Ascending aorta (tissue), 2 donors: ENCODE measurements around the gene MARCHF3. TPM values are rescaled to one million over a fixed set of nuclear protein-coding genes. Genes with fewer than 3 reads are reported as not detected.

Experiments
- DNase-seq, 2 donors: peaks; one replicate each; pipeline ENCODE4 v3.0.0-alpha.2; 2019; ENCODE audit warnings: low spot score in 2 of 2
- H3K27ac ChIP-seq, 2 donors: fragments of 200-600 bp; sonication (generic); one replicate each; pipeline ENCODE4 v1.5.1; 2016 to 2017; ENCODE audit warnings: mild to moderate bottlenecking in 1 of 2
- H3K27me3 ChIP-seq: fragments of 200-600 bp; sonication (generic); one replicate; pipeline ENCODE4 v1.5.1; 2017
- H3K36me3 ChIP-seq, 2 donors: fragments of 200-600 bp; sonication (generic); one replicate each; pipeline ENCODE4 v1.5.1; 2016
- H3K4me1 ChIP-seq, 2 donors: fragments of 200-600 bp; sonication (generic); one replicate each; pipeline ENCODE4 v1.5.1; 2016 to 2017; ENCODE audit warnings: mild to moderate bottlenecking in 1 of 2
- H3K4me3 ChIP-seq, 2 donors: fragments of 200-600 bp; sonication (generic); one replicate each; pipeline ENCODE4 v1.5.1; 2016 to 2017; ENCODE audit warnings: mild to moderate bottlenecking in 1 of 2
- H3K9me3 ChIP-seq, 2 donors: fragments of 200-600 bp; sonication (generic); one replicate each; pipeline ENCODE4 v1.5.1; 2016
- intact Hi-C: fragments of 100-400 bp; cut with DNase I; formaldehyde crosslinking; loops from one replicate; pipeline ENCODE4 v1.15.1; 2023
- total RNA-seq: library from RNA; depleted of rRNA; stranded (reverse); fragments of >200 nt; gene quantifications from one replicate; pipeline ENCODE4 v1.1.0, GENCODE V29; 2016
- TF ChIP-seq, protein P1 (sequence below), 3 experiments: fragments of 200-600 bp in 2 of 3; fragments of 450-650 bp in 1 of 3; sonication (generic) in 2 of 3; IDR thresholded peaks; one replicate each; pipeline ENCODE4 v1.5.1; 2016 to 2019; ENCODE audit warnings: antibody characterized with exemption in 3 of 3, mild to moderate bottlenecking in 1 of 3, moderate library complexity in 1 of 3

MARCHF3 gene
- total RNA-seq, 1 donor from 2014 or later, result 22.6 TPM

DNA sequence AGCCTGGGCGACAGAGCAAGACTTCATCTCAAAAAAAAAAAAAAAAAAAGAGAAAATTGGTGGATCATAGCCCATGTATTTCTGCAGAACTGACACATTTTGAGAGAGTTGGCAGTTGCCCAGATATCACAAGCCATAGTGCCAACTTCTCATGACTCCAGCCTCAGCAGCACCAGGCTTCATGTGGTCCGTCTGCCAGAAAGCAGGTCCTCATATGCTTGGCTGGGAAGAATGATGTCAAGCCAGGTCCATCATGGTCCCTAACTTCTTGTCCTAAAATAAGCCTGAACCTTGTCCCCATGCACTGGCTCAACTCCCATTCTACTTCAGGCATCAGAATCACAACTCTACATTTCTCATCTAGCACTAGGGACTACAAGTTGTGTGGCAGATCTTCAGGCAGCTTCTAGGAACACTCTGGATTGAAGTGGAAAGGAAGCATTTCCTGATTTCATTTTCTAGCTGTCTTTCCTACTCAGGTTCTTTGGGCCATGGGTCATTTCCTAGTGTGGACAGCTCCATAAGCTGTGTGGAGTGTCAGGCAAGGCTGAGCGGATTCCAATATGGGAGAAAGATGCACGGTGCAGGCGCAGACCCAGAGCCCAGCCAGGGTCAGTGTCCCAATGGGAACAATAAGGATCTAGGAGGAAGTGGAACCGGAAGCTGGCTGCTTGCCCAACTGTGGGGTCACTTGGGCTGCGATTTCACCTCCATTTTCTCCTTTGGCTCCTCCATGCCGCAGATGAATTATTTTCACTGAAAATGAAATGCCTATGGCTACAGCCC lies 163.3 kb downstream of the MARCHF3 start:
- H3K27me3 ChIP-seq, result no peaks in the 10 kb centered on the region
- no peak overlapping the region for H3K4me3 ChIP-seq
- intact Hi-C loops, result no loop called here
- H3K9me3 ChIP-seq, result no peaks in the 10 kb centered on the region
- no peaks in the 10 kb centered on the region for H3K4me1 ChIP-seq
- H3K27ac ChIP-seq, result no peak overlapping the region
- DNase-seq, result no peak
- no peaks in the 10 kb centered on the region for H3K36me3 ChIP-seq
- TF ChIP-seq, protein P1, sequence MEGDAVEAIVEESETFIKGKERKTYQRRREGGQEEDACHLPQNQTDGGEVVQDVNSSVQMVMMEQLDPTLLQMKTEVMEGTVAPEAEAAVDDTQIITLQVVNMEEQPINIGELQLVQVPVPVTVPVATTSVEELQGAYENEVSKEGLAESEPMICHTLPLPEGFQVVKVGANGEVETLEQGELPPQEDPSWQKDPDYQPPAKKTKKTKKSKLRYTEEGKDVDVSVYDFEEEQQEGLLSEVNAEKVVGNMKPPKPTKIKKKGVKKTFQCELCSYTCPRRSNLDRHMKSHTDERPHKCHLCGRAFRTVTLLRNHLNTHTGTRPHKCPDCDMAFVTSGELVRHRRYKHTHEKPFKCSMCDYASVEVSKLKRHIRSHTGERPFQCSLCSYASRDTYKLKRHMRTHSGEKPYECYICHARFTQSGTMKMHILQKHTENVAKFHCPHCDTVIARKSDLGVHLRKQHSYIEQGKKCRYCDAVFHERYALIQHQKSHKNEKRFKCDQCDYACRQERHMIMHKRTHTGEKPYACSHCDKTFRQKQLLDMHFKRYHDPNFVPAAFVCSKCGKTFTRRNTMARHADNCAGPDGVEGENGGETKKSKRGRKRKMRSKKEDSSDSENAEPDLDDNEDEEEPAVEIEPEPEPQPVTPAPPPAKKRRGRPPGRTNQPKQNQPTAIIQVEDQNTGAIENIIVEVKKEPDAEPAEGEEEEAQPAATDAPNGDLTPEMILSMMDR (IDR thresholded peaks at IDR 0.05), result no peak

DNA sequence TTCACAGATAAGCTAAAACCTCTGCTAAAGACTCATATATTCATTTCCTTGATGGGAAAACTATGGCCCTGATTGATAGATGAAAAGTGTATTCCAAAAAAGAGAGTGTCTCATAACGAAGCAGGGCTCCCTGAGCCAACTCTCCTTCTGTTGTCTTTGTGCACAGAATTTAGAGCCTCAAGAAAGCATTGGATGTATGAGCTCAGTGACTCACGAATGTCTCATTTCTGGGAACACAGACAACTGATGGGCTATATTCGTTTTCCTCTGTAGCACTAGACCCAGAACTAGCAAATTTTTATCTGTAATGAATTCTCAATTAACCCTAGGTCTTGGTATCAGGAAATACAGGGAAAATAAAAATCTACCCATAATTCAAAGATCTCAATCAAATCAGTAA lies 165.1 kb downstream of the MARCHF3 start:
- H3K4me3 ChIP-seq, result no peak overlapping the region
- no peak for DNase-seq
- TF ChIP-seq, protein P1 (IDR thresholded peaks at IDR 0.05), result no peak

DNA sequence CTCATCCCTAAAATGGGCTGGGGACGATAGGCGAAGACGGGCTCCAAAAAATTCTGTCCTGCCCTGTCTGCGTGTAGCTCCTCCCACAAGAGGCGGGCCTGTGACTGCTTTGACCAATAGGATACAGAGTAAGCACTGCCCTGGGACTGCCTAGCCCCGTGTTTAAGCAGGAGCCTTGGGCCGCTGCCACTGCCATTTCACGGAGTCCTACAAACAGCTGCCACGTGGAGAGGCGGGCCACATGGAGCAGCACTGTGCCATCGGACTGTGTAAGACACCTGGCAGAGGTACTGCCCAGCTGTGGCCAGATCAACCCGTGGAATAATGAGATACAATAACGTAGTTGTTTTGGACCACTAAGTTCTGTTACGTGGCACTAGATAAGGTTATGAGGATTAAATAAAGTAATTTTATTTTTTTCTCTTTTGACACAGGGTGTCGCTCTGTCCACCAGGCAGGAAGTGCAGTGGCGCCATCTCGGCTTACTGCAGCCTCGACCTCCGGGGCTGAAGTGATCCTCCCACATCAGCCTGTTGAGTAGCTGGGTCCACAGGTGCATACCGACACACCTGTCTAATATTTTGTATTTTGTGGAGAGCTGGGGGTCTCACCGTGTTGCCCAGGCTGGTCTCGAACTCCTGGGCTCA lies 166.2 kb downstream of the MARCHF3 start:
- TF ChIP-seq, protein P1 (IDR thresholded peaks at IDR 0.05), result no peak
- intact Hi-C loops, result no loop called here
- Histone ChIP-seq H3K27me3 (no peaks in the 10 kb centered on the region), H3K4me3 (no peak overlapping the region), H3K9me3 (no peaks in the 10 kb centered on the region), H3K27ac (no peak overlapping the region), H3K36me3 (no peaks in the 10 kb centered on the region), H3K4me1 (no peaks in the 10 kb centered on the region)
- DNase-seq, result no peak

More for the DNA sequence above, 165.1 kb downstream of the MARCHF3 start:
- H3K9me3 ChIP-seq, result no peaks in the 10 kb centered on the region
- no peaks in the 10 kb centered on the region for H3K4me1 ChIP-seq
- no peak overlapping the region for H3K27ac ChIP-seq
- no peaks in the 10 kb centered on the region for H3K36me3 ChIP-seq
- H3K27me3 ChIP-seq, result no peaks in the 10 kb centered on the region
- intact Hi-C loops, result no loop called here

DNA sequence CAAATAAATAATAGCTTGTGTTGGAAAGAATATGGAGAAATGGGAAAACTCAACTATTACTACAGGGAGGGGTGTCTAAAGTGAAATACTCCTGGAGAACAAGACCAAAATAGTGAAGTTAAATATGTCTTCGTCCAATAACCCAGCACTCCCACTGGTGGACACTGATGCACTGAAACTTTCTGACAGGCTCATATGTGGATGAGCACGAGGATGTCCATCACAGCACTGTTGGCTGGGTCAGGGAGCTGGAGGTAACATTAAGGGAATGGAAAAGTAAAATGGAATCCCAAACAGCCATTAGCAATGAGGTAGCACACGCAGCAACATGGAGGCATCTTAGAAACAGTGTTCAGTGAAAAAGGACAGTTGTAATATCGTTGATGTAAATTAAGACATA lies 167.0 kb downstream of the MARCHF3 start:
- no peaks in the 10 kb centered on the region for H3K27me3 ChIP-seq
- TF ChIP-seq, protein P1 (IDR thresholded peaks at IDR 0.05), result no peak
- H3K4me1 ChIP-seq, result no peaks in the 10 kb centered on the region
- no peaks in the 10 kb centered on the region for H3K9me3 ChIP-seq
- H3K4me3 ChIP-seq, result no peak overlapping the region
- H3K27ac ChIP-seq, result no peak overlapping the region
- no peaks in the 10 kb centered on the region for H3K36me3 ChIP-seq
- intact Hi-C loops, result no loop called here
- no peak for DNase-seq

DNA sequence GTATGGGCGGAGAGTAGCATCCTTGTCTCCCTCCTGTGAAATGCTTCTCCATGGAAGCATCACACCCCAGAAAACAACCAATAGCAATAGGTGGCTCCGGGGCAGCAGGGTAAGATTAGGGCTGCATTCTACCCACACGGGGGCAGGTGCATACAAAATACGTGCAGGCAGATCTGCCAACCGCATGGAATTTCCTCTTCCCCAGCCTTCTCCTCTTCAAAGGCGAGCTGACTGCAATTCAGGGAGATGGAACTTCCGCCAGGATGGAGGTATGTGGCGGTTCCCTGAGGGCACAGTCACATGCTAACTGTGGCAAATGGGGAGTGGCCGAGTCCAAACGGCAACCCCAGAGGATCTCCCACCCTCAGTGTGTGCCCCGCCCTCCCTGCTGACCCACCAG lies 171.9 kb downstream of the MARCHF3 start:
- intact Hi-C loops, result no loop called here
- H3K36me3 ChIP-seq, result no peaks in the 10 kb centered on the region
- no peak overlapping the region for H3K27ac ChIP-seq
- no peaks in the 10 kb centered on the region for H3K9me3 ChIP-seq
- H3K4me3 ChIP-seq, result no peak overlapping the region
- TF ChIP-seq, protein P1 (IDR thresholded peaks at IDR 0.05), result no peak
- H3K27me3 ChIP-seq, result no peaks in the 10 kb centered on the region
- H3K4me1 ChIP-seq, result no peaks in the 10 kb centered on the region
- DNase-seq, result no peak
